ENCODE measurements around the gene ANGPTL7. TPM values are rescaled to one million over a fixed set of nuclear protein-coding genes. Genes with fewer than 3 reads are reported as not detected.

ANGPTL7 gene, protein sequence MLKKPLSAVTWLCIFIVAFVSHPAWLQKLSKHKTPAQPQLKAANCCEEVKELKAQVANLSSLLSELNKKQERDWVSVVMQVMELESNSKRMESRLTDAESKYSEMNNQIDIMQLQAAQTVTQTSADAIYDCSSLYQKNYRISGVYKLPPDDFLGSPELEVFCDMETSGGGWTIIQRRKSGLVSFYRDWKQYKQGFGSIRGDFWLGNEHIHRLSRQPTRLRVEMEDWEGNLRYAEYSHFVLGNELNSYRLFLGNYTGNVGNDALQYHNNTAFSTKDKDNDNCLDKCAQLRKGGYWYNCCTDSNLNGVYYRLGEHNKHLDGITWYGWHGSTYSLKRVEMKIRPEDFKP
- 1 to 10 TPM in 4 of 6 donors, under 1 TPM in 1, not detected in 1; 0.17 to 4.6 (median 1.3) TPM for total RNA-seq

DNA sequence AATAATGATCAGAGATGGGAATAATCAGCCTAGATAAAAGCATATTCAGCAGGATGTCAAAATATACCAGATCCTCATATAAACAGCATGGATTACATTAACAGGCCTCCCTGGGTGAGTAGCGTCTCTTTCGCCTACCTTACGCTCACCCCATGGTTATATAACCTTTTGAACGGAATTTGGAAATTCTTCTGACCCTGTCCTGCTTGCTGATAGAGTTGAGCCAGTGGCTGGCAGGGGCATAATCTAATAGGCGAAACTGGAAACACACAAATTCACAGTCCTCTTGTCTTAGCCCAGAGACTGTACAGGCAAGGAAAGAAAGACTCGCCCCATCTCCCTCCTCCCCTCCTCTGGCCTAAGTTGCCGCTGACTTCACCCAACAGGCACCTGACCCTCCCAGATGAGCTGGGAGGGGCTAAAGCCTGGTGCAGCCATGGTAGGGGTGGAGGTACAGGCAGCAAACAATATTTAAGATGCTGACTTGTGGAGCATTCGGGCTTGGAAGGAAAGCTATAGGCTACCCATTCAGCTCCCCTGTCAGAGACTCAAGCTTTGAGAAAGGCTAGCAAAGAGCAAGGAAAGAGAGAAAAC is at the start of gene ANGPTL7:
ANGPTL7 (plus strand) TSS at position 498 of the 594 bp plus-strand sequence. CDS start 225 bp downstream, outside the sequence.
- H3K36me3 ChIP-seq: peaks cover 6 to 61% (median 29%) of the 10 kb centered on the region in 4 donors
- H3K4me3 ChIP-seq: no peak within 1 kb of the TSS
- TF ChIP-seq, protein P1, sequence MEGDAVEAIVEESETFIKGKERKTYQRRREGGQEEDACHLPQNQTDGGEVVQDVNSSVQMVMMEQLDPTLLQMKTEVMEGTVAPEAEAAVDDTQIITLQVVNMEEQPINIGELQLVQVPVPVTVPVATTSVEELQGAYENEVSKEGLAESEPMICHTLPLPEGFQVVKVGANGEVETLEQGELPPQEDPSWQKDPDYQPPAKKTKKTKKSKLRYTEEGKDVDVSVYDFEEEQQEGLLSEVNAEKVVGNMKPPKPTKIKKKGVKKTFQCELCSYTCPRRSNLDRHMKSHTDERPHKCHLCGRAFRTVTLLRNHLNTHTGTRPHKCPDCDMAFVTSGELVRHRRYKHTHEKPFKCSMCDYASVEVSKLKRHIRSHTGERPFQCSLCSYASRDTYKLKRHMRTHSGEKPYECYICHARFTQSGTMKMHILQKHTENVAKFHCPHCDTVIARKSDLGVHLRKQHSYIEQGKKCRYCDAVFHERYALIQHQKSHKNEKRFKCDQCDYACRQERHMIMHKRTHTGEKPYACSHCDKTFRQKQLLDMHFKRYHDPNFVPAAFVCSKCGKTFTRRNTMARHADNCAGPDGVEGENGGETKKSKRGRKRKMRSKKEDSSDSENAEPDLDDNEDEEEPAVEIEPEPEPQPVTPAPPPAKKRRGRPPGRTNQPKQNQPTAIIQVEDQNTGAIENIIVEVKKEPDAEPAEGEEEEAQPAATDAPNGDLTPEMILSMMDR (IDR thresholded peaks at IDR 0.05): no peak
- TF ChIP-seq EP300 (IDR thresholded peaks at IDR 0.05) (no peak), POLR2AphosphoS5 (IDR thresholded peaks at IDR 0.05) (no peak), POLR2A (IDR thresholded peaks at IDR 0.05) (no peak)
- ATAC-seq (ENCODE audit: low FRiP score in 2 of 2) (peak in 1 of 2 donors; percentile 46), DNase-seq (no peak)
- no peaks in the 10 kb centered on the region for H3K27me3 ChIP-seq
- no peaks in the 10 kb centered on the region for H3K4me1 ChIP-seq
- WGBS, 2 donors: 85 to 92% methylated on average over 8 of the region's 8 CpGs
- no peak within 1 kb of the TSS for H3K27ac ChIP-seq
- no peaks in the 10 kb centered on the region for H3K9me3 ChIP-seq

DNA sequence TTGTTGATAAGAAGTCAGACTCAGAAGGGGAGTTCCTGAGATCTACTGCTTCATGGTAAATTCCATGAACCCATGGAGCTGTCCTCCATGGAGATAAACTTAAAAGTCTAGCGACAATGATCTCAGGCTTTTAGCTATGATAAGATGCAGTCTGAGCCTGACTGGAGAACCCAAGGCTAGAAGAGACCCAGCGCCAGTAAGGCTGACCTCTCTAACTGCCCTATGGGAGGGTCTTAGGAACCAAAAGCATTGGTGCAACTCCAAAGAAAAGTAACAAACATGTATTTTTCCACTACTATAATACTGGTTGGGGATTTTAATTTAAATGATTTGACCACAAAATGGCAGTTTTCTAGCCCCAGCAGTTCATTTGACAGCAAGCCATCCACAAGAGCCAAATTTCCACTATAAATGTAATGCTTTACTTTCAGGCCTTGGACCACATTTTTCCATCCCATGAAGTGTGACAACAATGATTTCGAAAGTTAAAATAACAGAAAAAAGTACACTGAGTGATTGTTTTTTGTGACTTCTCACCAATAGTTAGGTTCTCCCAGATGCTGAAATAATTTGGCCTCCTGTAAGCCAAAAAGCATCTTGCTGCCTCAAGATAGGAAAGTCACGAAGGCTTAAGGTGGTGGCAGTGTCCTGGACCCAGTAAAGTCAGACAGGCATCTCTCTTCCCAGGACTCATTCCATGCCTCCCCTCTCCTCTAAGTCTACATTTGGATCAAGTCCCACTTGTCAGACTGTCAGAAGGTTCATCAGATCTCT is 46.4 kb upstream of the ANGPTL7 start:
- TF ChIP-seq POLR2AphosphoS5 (IDR thresholded peaks at IDR 0.05) (no peak), POLR2A (IDR thresholded peaks at IDR 0.05) (no peak), EP300 (IDR thresholded peaks at IDR 0.05) (no peak)
- TF ChIP-seq, protein P1 (IDR thresholded peaks at IDR 0.05): no peak
- H3K27me3 ChIP-seq: no peaks in the 10 kb centered on the region
- DNase-seq: no peak
- ATAC-seq (ENCODE audit: low FRiP score in 2 of 2): no peak
- no peak overlapping the region for H3K4me3 ChIP-seq
- no peaks in the 10 kb centered on the region for H3K9me3 ChIP-seq
- WGBS, 2 donors: 91 to 92% methylated on average over 4 of the region's 4 CpGs
- H3K4me1 ChIP-seq: peaks cover 0 to 15% (median 0%) of the 10 kb centered on the region in 4 donors
- no peak overlapping the region for H3K27ac ChIP-seq
- peaks cover 6 to 79% (median 59%) of the 10 kb centered on the region in 4 donors for H3K36me3 ChIP-seq

DNA sequence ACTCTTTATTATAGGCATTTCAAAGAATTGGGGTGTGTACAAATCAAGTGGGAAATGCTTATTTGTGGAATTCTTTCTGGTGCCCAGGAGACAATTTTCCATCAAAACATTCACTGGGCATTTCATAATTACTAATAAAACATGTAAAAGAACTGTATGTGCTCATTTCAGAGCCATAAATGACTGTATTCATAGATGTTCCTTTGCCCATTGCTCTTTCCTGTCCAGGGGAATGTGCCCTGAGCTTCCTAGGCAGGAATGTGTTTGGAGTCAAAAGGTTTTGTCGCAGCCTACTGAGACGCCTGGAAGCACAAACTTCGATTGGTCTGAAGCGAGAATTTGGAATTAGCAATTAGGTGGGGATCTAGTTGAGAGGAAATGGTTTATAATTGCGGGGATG is 45.8 kb upstream of the ANGPTL7 start:
- H3K4me1 ChIP-seq: peaks cover 0 to 16% (median 0%) of the 10 kb centered on the region in 4 donors
- WGBS, 2 donors: 90 to 95% methylated on average over 5 of the region's 5 CpGs
- DNase-seq: no peak
- H3K27me3 ChIP-seq: no peaks in the 10 kb centered on the region
- TF ChIP-seq POLR2A (IDR thresholded peaks at IDR 0.05): no peak
- TF ChIP-seq, protein P1 (IDR thresholded peaks at IDR 0.05): no peak
- H3K36me3 ChIP-seq: peaks cover 6 to 79% (median 54%) of the 10 kb centered on the region in 4 donors
- H3K4me3 ChIP-seq: no peak overlapping the region
- no peak overlapping the region for H3K27ac ChIP-seq
- ATAC-seq (ENCODE audit: low FRiP score in 2 of 2): no peak
- no peaks in the 10 kb centered on the region for H3K9me3 ChIP-seq

DNA sequence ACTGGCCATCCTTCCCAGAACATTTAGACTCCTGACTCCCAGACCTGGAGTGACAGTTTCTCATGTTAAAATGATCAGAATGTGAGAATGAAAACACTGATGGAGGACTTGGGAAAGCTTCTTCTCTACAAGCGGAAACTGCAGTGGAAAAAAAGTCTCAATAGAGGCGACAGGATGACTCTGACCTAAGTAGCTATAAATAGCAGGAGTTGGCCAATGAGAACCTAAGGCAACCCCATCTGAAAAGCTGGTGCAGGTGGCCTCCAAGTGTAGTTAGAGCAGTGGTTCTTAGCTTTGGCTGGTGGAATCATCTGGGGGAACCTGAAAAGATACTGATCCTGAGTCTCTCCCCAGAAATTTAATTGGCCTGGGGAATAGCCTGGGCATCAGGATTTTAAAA is 45.2 kb upstream of the ANGPTL7 start:
- H3K4me3 ChIP-seq: no peak overlapping the region
- ATAC-seq (ENCODE audit: low FRiP score in 2 of 2) (no peak), DNase-seq (no peak)
- H3K9me3 ChIP-seq: no peaks in the 10 kb centered on the region
- H3K27ac ChIP-seq: no peak overlapping the region
- WGBS, 2 donors: 78 to 88% methylated on average over 2 of the region's 2 CpGs
- H3K4me1 ChIP-seq: peaks cover 0 to 16% (median 0%) of the 10 kb centered on the region in 4 donors
- TF ChIP-seq, protein P1 (IDR thresholded peaks at IDR 0.05): no peak
- no peak for TF ChIP-seq POLR2A (IDR thresholded peaks at IDR 0.05)
- no peak for TF ChIP-seq POLR2AphosphoS5 (IDR thresholded peaks at IDR 0.05)
- TF ChIP-seq EP300 (IDR thresholded peaks at IDR 0.05): no peak
- H3K36me3 ChIP-seq: peaks cover 7 to 79% (median 52%) of the 10 kb centered on the region in 4 donors
- H3K27me3 ChIP-seq: no peaks in the 10 kb centered on the region
